Tibial artery (tissue), 4 donors: ENCODE results near the gene AHDC1.
"Not testable (repeated sequence)": the region's sequence is repeated elsewhere in the genome, so short reads cannot be mapped to it uniquely, and the experiment has no call there.

Source experiments
- DNase-seq, 2 donors: peaks; one replicate each; pipeline ENCODE4 v3.0.0-alpha.2; 2019
- H3K27ac ChIP-seq, 2 donors: fragments of 200-600 bp; sonication (generic) in 1 of 2; 1 replicate in 1 of 2; 2 replicates in 1 of 2; pipeline ENCODE4 v1.5.1; 2018 to 2019; ENCODE audit warnings: mild to moderate bottlenecking in 1 of 2
- H3K27me3 ChIP-seq, 2 donors: fragments of 200-600 bp; sonication (generic) in 1 of 2; one replicate each; pipeline versions ENCODE4 v1.5.1 to v1.6.0; 2016 to 2019
- H3K36me3 ChIP-seq, 3 donors: fragments of 200-600 bp; sonication (generic) in 2 of 3; one replicate each; pipeline ENCODE4 v1.5.1; 2016 to 2019; ENCODE audit warnings: mild to moderate bottlenecking in 2 of 3
- H3K4me1 ChIP-seq, 4 donors: fragments of 200-600 bp; sonication (generic) in 2 of 4; 1 replicate in 3 of 4; 2 replicates in 1 of 4; pipeline ENCODE4 v1.5.1; 2016 to 2019
- H3K4me3 ChIP-seq, 2 donors: fragments of 200-600 bp; sonication (generic) in 1 of 2; 1 replicate in 1 of 2; 2 replicates in 1 of 2; pipeline ENCODE4 v1.5.1; 2018 to 2019; ENCODE audit warnings: mild to moderate bottlenecking in 2 of 2
- H3K9me3 ChIP-seq, 3 donors: fragments of 200-600 bp; sonication (generic) in 1 of 3; one replicate each; pipeline ENCODE4 v1.5.1; 2016 to 2019
- CTCF ChIP-seq, 2 experiments: fragments of 200-600 bp in 1 of 2; fragments of 450-650 bp in 1 of 2; IDR thresholded peaks; one replicate each; pipeline ENCODE4 v1.5.1; 2017 to 2019; ENCODE audit warnings: antibody characterized with exemption in 2 of 2, mild to moderate bottlenecking in 1 of 2, moderate library complexity in 1 of 2
- intact Hi-C: fragments of 100-400 bp; cut with DNase I; formaldehyde crosslinking; loops from one replicate; pipeline ENCODE4 v1.15.0; 2023; ENCODE audit warnings: low total_unique reads

Gene AHDC1

GRCh38 chr1:27556435-27556780 is 47.5 kb downstream of the AHDC1 start:
- Histone ChIP-seq H3K4me1 (peaks cover 20 to 71% (median 64%) of the 10 kb centered on the region in 4 donors), H3K27me3 (no peaks in the 10 kb centered on the region), H3K4me3 (peak overlapping the region in 1 of 2 donors; percentile 47), H3K9me3 (no peaks in the 10 kb centered on the region), H3K27ac (peak overlapping the region; percentile 90 to 97), H3K36me3 (peaks cover 0 to 38% (median 27%) of the 10 kb centered on the region in 3 donors)
- no peak for DNase-seq
- intact Hi-C loops = loop anchor here (5.0 to 10.0 kb wide), 2 partner anchors 46 to 108 kb away; partner anchors contain the start of gene AHDC1
- TF ChIP-seq CTCF (IDR thresholded peaks at IDR 0.05) = no peak

DNA sequence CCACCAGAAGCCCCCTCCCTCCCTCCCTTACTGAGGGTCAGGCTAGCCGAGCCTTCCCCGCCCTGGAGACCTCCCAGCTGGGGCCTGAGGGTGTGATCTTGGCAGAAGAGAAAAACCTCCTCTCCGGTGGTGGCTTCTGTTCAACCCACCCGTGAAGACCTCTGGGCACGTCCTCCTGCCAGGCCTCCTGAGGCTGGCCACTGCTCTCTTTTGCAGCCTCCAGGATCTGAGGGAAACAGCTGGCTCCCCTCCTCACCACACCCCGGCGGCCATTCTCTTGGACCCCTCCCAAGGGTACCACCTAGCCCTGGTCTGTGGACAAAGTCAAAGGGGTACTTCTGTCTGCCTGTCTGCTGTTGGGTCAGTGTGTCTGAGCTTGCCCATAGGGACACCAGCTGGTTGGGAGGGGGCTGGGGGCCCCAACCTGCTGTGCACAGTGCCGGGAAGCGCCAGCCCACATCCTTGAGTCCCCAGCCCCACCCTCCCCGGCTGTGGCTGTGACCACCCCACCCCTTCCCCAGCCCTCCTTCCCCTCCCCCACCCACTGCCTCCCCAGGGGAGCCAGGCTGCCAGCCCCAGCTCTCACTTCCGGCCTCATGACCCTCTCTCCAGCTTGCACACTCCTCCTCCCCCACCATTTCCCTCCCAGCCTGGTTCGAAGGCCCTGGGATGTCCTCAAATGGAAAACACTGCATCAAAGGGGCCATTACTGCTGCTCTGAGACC is 48.1 kb downstream of the AHDC1 start:
- peaks cover 4 to 44% (median 32%) of the 10 kb centered on the region in 3 donors for H3K36me3 ChIP-seq
- H3K4me3 ChIP-seq = peak overlapping the region in 1 of 2 donors; percentile 0

DNA sequence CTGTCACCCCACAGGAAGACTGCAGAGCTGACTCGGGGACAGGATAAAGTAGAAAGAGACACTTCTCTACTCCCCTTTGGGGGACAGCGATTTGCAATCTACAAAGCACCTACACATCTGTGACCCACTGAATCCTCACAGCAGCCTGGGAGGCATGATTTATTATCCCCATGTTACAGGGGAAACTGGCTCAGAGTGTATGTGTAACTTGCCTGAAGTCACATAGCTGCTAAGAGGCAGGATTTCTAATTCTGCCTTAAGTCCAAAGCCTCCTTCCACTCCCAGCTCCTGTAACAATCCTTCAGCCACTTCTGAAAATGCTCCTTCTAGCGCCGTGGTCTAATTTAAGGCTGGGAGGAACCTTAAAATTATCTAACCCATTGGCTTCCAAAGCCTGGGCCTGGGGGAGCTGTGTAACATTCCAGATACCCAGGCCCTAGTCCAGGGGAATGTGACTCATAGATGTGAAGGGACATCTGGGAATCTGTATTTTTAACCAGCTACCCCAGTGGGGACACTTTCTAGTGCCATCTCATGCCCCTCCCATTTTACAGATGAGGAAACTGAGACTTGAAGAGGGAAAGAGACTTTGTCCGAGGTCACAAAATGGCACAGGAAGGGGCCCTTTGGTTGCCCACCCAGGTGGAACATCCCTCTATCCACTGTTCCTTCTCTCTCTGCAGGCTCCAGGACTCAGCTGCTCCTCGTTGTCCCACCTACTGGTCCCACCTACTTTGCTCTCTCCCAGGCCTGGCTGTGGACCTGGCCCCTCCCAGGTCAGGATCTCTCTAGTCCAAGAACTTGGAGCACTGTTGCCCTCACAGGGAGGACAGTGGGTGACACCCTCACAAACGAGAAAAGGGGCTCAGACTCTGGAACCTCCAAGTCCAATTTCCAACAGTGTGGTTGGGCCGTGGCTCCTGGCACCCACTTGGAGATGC is 48.9 kb downstream of the AHDC1 start:
- intact Hi-C loops = loop anchor here (5.0 to 10.0 kb wide), 2 partner anchors 47 to 110 kb away; partner anchors contain the start of gene AHDC1
- Histone ChIP-seq H3K4me3 (peak overlapping the region in 1 of 2 donors; percentile 0), H3K9me3 (no peaks in the 10 kb centered on the region), H3K27me3 (no peaks in the 10 kb centered on the region), H3K27ac (peak overlapping the region; percentile 90 to 97), H3K4me1 (peaks cover 20 to 58% (median 50%) of the 10 kb centered on the region in 4 donors), H3K36me3 (peaks cover 12 to 52% (median 41%) of the 10 kb centered on the region in 3 donors)
- TF ChIP-seq CTCF (IDR thresholded peaks at IDR 0.05) = no peak
- DNase-seq = peak; percentile 76 to 89

More for the DNA sequence above, 48.1 kb downstream of the AHDC1 start:
- DNase-seq = peak; percentile 73 to 89
- Histone ChIP-seq H3K27me3 (no peaks in the 10 kb centered on the region), H3K9me3 (no peaks in the 10 kb centered on the region), H3K4me1 (peaks cover 20 to 66% (median 58%) of the 10 kb centered on the region in 4 donors), H3K27ac (peak overlapping the region; percentile 90 to 97)
- intact Hi-C loops = loop anchor here (5.0 to 10.0 kb wide), 2 partner anchors 46 to 109 kb away; partner anchors contain the start of gene AHDC1
- TF ChIP-seq CTCF (IDR thresholded peaks at IDR 0.05) = no peak

GRCh38 chr1:27554293-27554692 is 49.7 kb downstream of the AHDC1 start:
- H3K4me3 ChIP-seq = no peak overlapping the region
- no peaks in the 10 kb centered on the region for H3K9me3 ChIP-seq
- no peak for DNase-seq
- H3K4me1 ChIP-seq = peaks cover 20 to 56% (median 45%) of the 10 kb centered on the region in 4 donors
- H3K36me3 ChIP-seq = peaks cover 20 to 60% (median 48%) of the 10 kb centered on the region in 3 donors
- peak overlapping the region; percentile 90 to 97 for H3K27ac ChIP-seq
- no peaks in the 10 kb centered on the region for H3K27me3 ChIP-seq
- no peak for TF ChIP-seq CTCF (IDR thresholded peaks at IDR 0.05)
- intact Hi-C loops = loop anchor here (10.0 kb wide), 1 partner anchor 111 kb away; no protein-coding TSS in a partner anchor

DNA sequence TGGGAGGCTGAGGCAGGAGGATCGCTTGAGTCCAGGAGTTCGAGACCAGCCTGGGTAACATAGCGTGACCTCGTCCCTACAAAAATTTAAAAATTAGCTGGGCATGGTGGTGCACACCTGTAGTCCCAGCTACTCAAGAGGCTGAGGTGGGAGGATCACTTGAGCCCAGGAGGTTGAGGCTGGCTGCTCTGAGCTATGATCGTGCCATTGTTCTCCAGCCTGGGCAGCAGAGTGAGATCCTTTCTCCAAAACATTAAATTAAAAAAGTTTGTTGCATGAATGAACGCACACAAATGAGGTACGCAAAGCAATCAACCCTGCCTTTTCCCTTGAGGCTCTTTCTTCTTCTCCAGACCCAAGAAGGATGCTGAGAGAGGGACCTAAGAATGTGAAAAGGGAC is 50.1 kb downstream of the AHDC1 start:
- H3K4me3 ChIP-seq, DNase-seq, H3K27me3 ChIP-seq, H3K9me3 ChIP-seq: not testable (repeated sequence)
- peak overlapping the region; percentile 90 to 97 for H3K27ac ChIP-seq
- peaks cover 20 to 53% (median 45%) of the 10 kb centered on the region in 4 donors for H3K4me1 ChIP-seq
- peaks cover 23 to 62% (median 53%) of the 10 kb centered on the region in 3 donors for H3K36me3 ChIP-seq
- intact Hi-C loops = loop anchor here (10.0 kb wide), 1 partner anchor 111 kb away; no protein-coding TSS in a partner anchor
